Vagina (tissue), 2 donors: Measurements from ENCODE around the gene CDK6. TPM values are rescaled to one million over a fixed set of nuclear protein-coding genes. Genes with fewer than 3 reads are reported as not detected.

Experiments
- DNase-seq, 2 donors: peaks; one replicate each; pipeline ENCODE4 v3.0.0-alpha.2; 2017; ENCODE audit errors: extremely low spot score in 2 of 2
- H3K27ac ChIP-seq: fragments of 200-600 bp; sonication (generic); one replicate; pipeline ENCODE4 v1.5.1; 2019
- H3K27me3 ChIP-seq: fragments of 200-600 bp; sonication (generic); one replicate; pipeline ENCODE4 v1.5.1; 2019
- H3K36me3 ChIP-seq, 2 donors: fragments of 200-600 bp; sonication (generic); one replicate each; pipeline ENCODE4 v1.5.1; 2017 to 2019
- H3K4me1 ChIP-seq: fragments of 200-600 bp; sonication (generic); one replicate; pipeline ENCODE4 v1.5.1; 2019
- H3K4me3 ChIP-seq, 2 donors: fragments of 200-600 bp; sonication (generic); 1 replicate in 1 of 2; 2 replicates in 1 of 2; pipeline ENCODE4 v1.5.1; 2016 to 2019
- H3K9me3 ChIP-seq: fragments of 200-600 bp; sonication (generic); one replicate; pipeline ENCODE4 v1.5.1; 2019
- CTCF ChIP-seq, 3 experiments: fragments of 450-650 bp in 2 of 3; fragments of 200-600 bp in 1 of 3; sonication (generic) in 1 of 3; IDR thresholded peaks; one replicate each; pipeline ENCODE4 v1.5.1; 2017 to 2019; ENCODE audit warnings: antibody characterized with exemption in 3 of 3, mild to moderate bottlenecking in 2 of 3, moderate library complexity in 2 of 3
- POLR2A ChIP-seq, 2 donors: fragments of 450-650 bp; IDR thresholded peaks; one replicate each; pipeline ENCODE4 v1.6.1; 2017; ENCODE audit warnings: antibody characterized with exemption in 2 of 2, mild to moderate bottlenecking in 2 of 2, moderate library complexity in 2 of 2
- POLR2AphosphoS5 ChIP-seq, 2 donors: sonication (generic); formaldehyde crosslinking; IDR thresholded peaks; one replicate each; pipeline ENCODE4 v1.9.0; 2017; ENCODE audit warnings: antibody characterized with exemption in 2 of 2, mild to moderate bottlenecking in 2 of 2, low read depth in 1 of 2; ENCODE audit not compliant: insufficient read depth in 1 of 2
- intact Hi-C: fragments of 100-400 bp; cut with DNase I; formaldehyde crosslinking; loops from one replicate; pipeline ENCODE4 v1.15.1; 2023
- total RNA-seq: library from RNA; depleted of rRNA; stranded (reverse); fragments of >200 nt; gene quantifications from one replicate; pipeline ENCODE4 v1.2.3, GENCODE V29; 2016

The CDK6 gene
- total RNA-seq, 1 donor from 2014 or later = 20.6 TPM

- intact Hi-C loops = no loop called here
- TF ChIP-seq CTCF (IDR thresholded peaks at IDR 0.05) (no peak), POLR2A (IDR thresholded peaks at IDR 0.05) (no peak), POLR2AphosphoS5 (IDR thresholded peaks at IDR 0.05; ENCODE audit: insufficient read depth in 1 of 2, low read depth in 1 of 2) (no peak)
- H3K4me3 ChIP-seq = no peak overlapping the region
- H3K9me3 ChIP-seq = no peaks in the 10 kb centered on the region
- no peak for DNase-seq
- H3K36me3 ChIP-seq = no peaks in the 10 kb centered on the region
- H3K27me3 ChIP-seq = no peaks in the 10 kb centered on the region
- peaks cover 16% of the 10 kb centered on the region for H3K4me1 ChIP-seq
- H3K27ac ChIP-seq = no peak overlapping the region
Measured at GRCh38 chr7:92730808-92731207, 105.6 kb downstream of the CDK6 start.

GRCh38 chr7:92729751-92730150, 106.6 kb downstream of the CDK6 start:
- Histone ChIP-seq H3K9me3 (no peaks in the 10 kb centered on the region), H3K36me3 (peaks cover 0 to 6% of the 10 kb centered on the region in 2 donors), H3K27me3 (no peaks in the 10 kb centered on the region), H3K27ac (no peak overlapping the region), H3K4me1 (peaks cover 16% of the 10 kb centered on the region), H3K4me3 (no peak overlapping the region)
- DNase-seq = no peak
- TF ChIP-seq POLR2AphosphoS5 (IDR thresholded peaks at IDR 0.05; ENCODE audit: insufficient read depth in 1 of 2, low read depth in 1 of 2) = no peak
- no peak for TF ChIP-seq POLR2A (IDR thresholded peaks at IDR 0.05)
- TF ChIP-seq CTCF (IDR thresholded peaks at IDR 0.05) = no peak
- intact Hi-C loops = no loop called here

GRCh38 chr7:92729172-92729571, 107.2 kb downstream of the CDK6 start:
- H3K27me3 ChIP-seq = no peaks in the 10 kb centered on the region
- DNase-seq = no peak
- H3K36me3 ChIP-seq = peaks cover 0 to 6% of the 10 kb centered on the region in 2 donors
- TF ChIP-seq POLR2A (IDR thresholded peaks at IDR 0.05) (no peak), CTCF (IDR thresholded peaks at IDR 0.05) (no peak), POLR2AphosphoS5 (IDR thresholded peaks at IDR 0.05; ENCODE audit: insufficient read depth in 1 of 2, low read depth in 1 of 2) (no peak)
- H3K4me1 ChIP-seq = peaks cover 16% of the 10 kb centered on the region
- no peak overlapping the region for H3K27ac ChIP-seq
- intact Hi-C loops = no loop called here
- no peak overlapping the region for H3K4me3 ChIP-seq
- no peaks in the 10 kb centered on the region for H3K9me3 ChIP-seq

- Histone ChIP-seq H3K36me3 (peaks cover 0 to 6% of the 10 kb centered on the region in 2 donors), H3K4me3 (no peak overlapping the region), H3K4me1 (peaks cover 22% of the 10 kb centered on the region), H3K27me3 (no peaks in the 10 kb centered on the region), H3K27ac (no peak overlapping the region), H3K9me3 (no peaks in the 10 kb centered on the region)
- TF ChIP-seq POLR2AphosphoS5 (IDR thresholded peaks at IDR 0.05; ENCODE audit: insufficient read depth in 1 of 2, low read depth in 1 of 2) (no peak), CTCF (IDR thresholded peaks at IDR 0.05) (no peak), POLR2A (IDR thresholded peaks at IDR 0.05) (no peak)
- no peak for DNase-seq
- intact Hi-C loops = no loop called here
Measured at GRCh38 chr7:92727755-92728154, 108.6 kb downstream of the CDK6 start.

- H3K4me3 ChIP-seq = no peak overlapping the region
- TF ChIP-seq POLR2AphosphoS5 (IDR thresholded peaks at IDR 0.05; ENCODE audit: insufficient read depth in 1 of 2, low read depth in 1 of 2) = no peak
- no peak for TF ChIP-seq CTCF (IDR thresholded peaks at IDR 0.05)
- no peak for TF ChIP-seq POLR2A (IDR thresholded peaks at IDR 0.05)
- peaks cover 10% of the 10 kb centered on the region for H3K4me1 ChIP-seq
- H3K27ac ChIP-seq = no peak overlapping the region
- DNase-seq = no peak
- no peaks in the 10 kb centered on the region for H3K27me3 ChIP-seq
- intact Hi-C loops = no loop called here
- H3K9me3 ChIP-seq = no peaks in the 10 kb centered on the region
- peaks cover 0 to 6% of the 10 kb centered on the region in 2 donors for H3K36me3 ChIP-seq
Measured at GRCh38 chr7:92725161-92725925, 111.0 kb downstream of the CDK6 start.
